ENCODE data around the gene DAAM1.

DAAM1 gene

GRCh38 chr14:59224341-59224740 is 35.9 kb downstream of the DAAM1 start:
- H3K4me3 ChIP-seq (ENCODE audit: low read depth, low read length), result no peak overlapping the region
- no peak for DNase-seq (ENCODE audit: low read depth)
- TF ChIP-seq CTCF (conservative IDR thresholded peaks at IDR 0.05; ENCODE audit: low read depth, low read length), result no peak

GRCh38 chr14:59225281-59225680 is 36.8 kb downstream of the DAAM1 start:
- no peak for TF ChIP-seq CTCF (conservative IDR thresholded peaks at IDR 0.05; ENCODE audit: low read depth, low read length)
- no peak for DNase-seq (ENCODE audit: low read depth)
- H3K4me3 ChIP-seq (ENCODE audit: low read depth, low read length), result no peak overlapping the region

- no peak overlapping the region for H3K4me3 ChIP-seq (ENCODE audit: low read depth, low read length)
- TF ChIP-seq CTCF (conservative IDR thresholded peaks at IDR 0.05; ENCODE audit: low read depth, low read length), result no peak
- DNase-seq (ENCODE audit: low read depth), result peak; percentile 63
Measured at GRCh38 chr14:59228421-59228820, 40.0 kb downstream of the DAAM1 start.

GRCh38 chr14:59229653-59230406 is 41.4 kb downstream of the DAAM1 start:
- DNase-seq (ENCODE audit: low read depth), result no peak
- H3K4me3 ChIP-seq (ENCODE audit: low read depth, low read length), result no peak overlapping the region
- no peak for TF ChIP-seq CTCF (conservative IDR thresholded peaks at IDR 0.05; ENCODE audit: low read depth, low read length)

GRCh38 chr14:59236195-59236594 is 47.7 kb downstream of the DAAM1 start:
- no peak for DNase-seq (ENCODE audit: low read depth)
- no peak for TF ChIP-seq CTCF (conservative IDR thresholded peaks at IDR 0.05; ENCODE audit: low read depth, low read length)
- no peak overlapping the region for H3K4me3 ChIP-seq (ENCODE audit: low read depth, low read length)

- no peak overlapping the region for H3K4me3 ChIP-seq (ENCODE audit: low read depth, low read length)
- DNase-seq (ENCODE audit: low read depth), result no peak
- no peak for TF ChIP-seq CTCF (conservative IDR thresholded peaks at IDR 0.05; ENCODE audit: low read depth, low read length)
Measured at GRCh38 chr14:59238216-59238615, 49.7 kb downstream of the DAAM1 start.

GRCh38 chr14:59239022-59239421 is 50.6 kb downstream of the DAAM1 start:
- no peak for TF ChIP-seq CTCF (conservative IDR thresholded peaks at IDR 0.05; ENCODE audit: low read depth, low read length)

More at GRCh38 chr14:59239022-59239421, 50.6 kb downstream of the DAAM1 start:
- no peak for DNase-seq (ENCODE audit: low read depth)
- H3K4me3 ChIP-seq (ENCODE audit: low read depth, low read length), result no peak overlapping the region

All from choroid plexus epithelial cell (primary cell).